Activated CD4-positive, alpha-beta T cell treated with anti-CD3 and anti-CD28 coated beads, Interleukin-2, amount 50 U/mL, for 1 hour (primary cell): Measurements from ENCODE around the gene MAGI1.
"Not testable (repeated sequence)": the region's sequence is repeated elsewhere in the genome, so short reads cannot be mapped to it uniquely, and the experiment has no call there.

Experiments
- DNase-seq: peaks from one replicate; pipeline ENCODE4 v3.0.0-alpha.2; 2020

MAGI1 gene

GRCh38 chr3:66038726-66039589 lies at the start of gene MAGI1:
TSS of gene MAGI1 (minus strand) at chr3:66038918. CDS start at chr3:66038308, 610 bp downstream.
- DNase-seq, result no peak

GRCh38 chr3:66083784-66084213 lies 45.1 kb upstream of the MAGI1 start:
- no peak for DNase-seq

GRCh38 chr3:66083096-66083678 lies 44.5 kb upstream of the MAGI1 start:
- DNase-seq, result no peak

GRCh38 chr3:66082679-66083078 lies 44.0 kb upstream of the MAGI1 start:
- no peak for DNase-seq

GRCh38 chr3:66080167-66080566 lies 41.4 kb upstream of the MAGI1 start:
- DNase-seq, result no peak

GRCh38 chr3:66077973-66078372 lies 39.3 kb upstream of the MAGI1 start:
- no peak for DNase-seq

GRCh38 chr3:66076861-66077470 lies 38.2 kb upstream of the MAGI1 start:
- DNase-seq, result no peak

- DNase-seq, result no peak
Measured at GRCh38 chr3:66075281-66075680, 36.6 kb upstream of the MAGI1 start.

- DNase-seq, result no peak
Measured at GRCh38 chr3:66073464-66074141, 34.9 kb upstream of the MAGI1 start.

GRCh38 chr3:66068255-66068654 lies 29.5 kb upstream of the MAGI1 start:
- no peak for DNase-seq

- no peak for DNase-seq
Measured at GRCh38 chr3:66066963-66067617, 28.4 kb upstream of the MAGI1 start.

- DNase-seq, result no peak
Measured at GRCh38 chr3:66055289-66055688, 16.6 kb upstream of the MAGI1 start.

GRCh38 chr3:66053550-66054094 lies 14.9 kb upstream of the MAGI1 start:
- DNase-seq, result no peak

- no peak for DNase-seq
Measured at GRCh38 chr3:66052721-66053549, 14.2 kb upstream of the MAGI1 start.

GRCh38 chr3:66050821-66051220 lies 12.1 kb upstream of the MAGI1 start:
- DNase-seq, result no peak

GRCh38 chr3:66048051-66048395 lies 9.3 kb upstream of the MAGI1 start:
- DNase-seq, result no peak

- no peak for DNase-seq
Measured at GRCh38 chr3:66047311-66048050, 8.8 kb upstream of the MAGI1 start.

- DNase-seq, result not testable (repeated sequence)
Measured at GRCh38 chr3:66046321-66046720, 7.6 kb upstream of the MAGI1 start.

- no peak for DNase-seq
Measured at GRCh38 chr3:66041828-66042227, 3.1 kb upstream of the MAGI1 start.

GRCh38 chr3:66041116-66041515 lies 2.4 kb upstream of the MAGI1 start:
- no peak for DNase-seq

GRCh38 chr3:66039590-66039887 lies 821 bp upstream of the MAGI1 start:
- DNase-seq, result no peak
